Suppressor macrophage treated with lipopolysaccharide for 1 hour (primary cell): ENCODE results near the gene GSX2.
A peak's percentile ranks its signal among the peaks of the same experiment; 100 is the strongest.
"Not testable (repeated sequence)": the region's sequence is repeated elsewhere in the genome, so short reads cannot be mapped to it uniquely, and the experiment has no call there.

Experiments
- DNase-seq, 3 donors: peaks; one replicate each; pipeline ENCODE4 v3.0.0-alpha.2; 2020 to 2022

The GSX2 gene

GRCh38 chr4:54107951-54108748, 8.2 kb downstream of the GSX2 start:
- peak; percentile 68 to 80 (median 75) for DNase-seq

- DNase-seq = no peak
Observed at GRCh38 chr4:54109241-54110018, 9.5 kb downstream of the GSX2 start.

GRCh38 chr4:54110019-54110416, 10.1 kb downstream of the GSX2 start:
- no peak for DNase-seq

- DNase-seq = not testable (repeated sequence)
Observed at GRCh38 chr4:54113206-54113605, 13.2 kb downstream of the GSX2 start.

GRCh38 chr4:54116246-54116645, 16.3 kb downstream of the GSX2 start:
- DNase-seq = not testable (repeated sequence)

GRCh38 chr4:54118850-54119589, 19.1 kb downstream of the GSX2 start:
- no peak for DNase-seq

- DNase-seq = no peak
Observed at GRCh38 chr4:54120518-54120917, 20.6 kb downstream of the GSX2 start.

- DNase-seq = no peak
Observed at GRCh38 chr4:54127660-54128059, 27.7 kb downstream of the GSX2 start.

- not testable (repeated sequence) for DNase-seq
Observed at GRCh38 chr4:54128694-54129093, 28.7 kb downstream of the GSX2 start.

- DNase-seq = no peak
Observed at GRCh38 chr4:54139332-54139731, 39.4 kb downstream of the GSX2 start.

GRCh38 chr4:54140287-54140686, 40.3 kb downstream of the GSX2 start:
- no peak for DNase-seq

GRCh38 chr4:54144199-54144598, 44.2 kb downstream of the GSX2 start:
- DNase-seq = no peak

- no peak for DNase-seq
Observed at GRCh38 chr4:54144661-54145171, 44.8 kb downstream of the GSX2 start.

- DNase-seq = no peak
Observed at GRCh38 chr4:54146139-54146538, 46.2 kb downstream of the GSX2 start.

GRCh38 chr4:54149323-54149722, 49.4 kb downstream of the GSX2 start:
- DNase-seq = peak in 1 of 3 donors; percentile 17
